HepG2 (cell line): ENCODE data around the gene CCDC6. TPM values are rescaled to one million over a fixed set of nuclear protein-coding genes. Genes with fewer than 3 reads are reported as not detected.

Experiments
- ATF4 ChIP-seq, 2 experiments: fragments of 450-650 bp in 1 of 2; sonication (generic) in 1 of 2; formaldehyde crosslinking; IDR thresholded peaks; 2 replicates each; pipeline versions ENCODE4 v1.5.0 to v1.8.0; 2020 to 2022; ENCODE audit warnings: mild to moderate bottlenecking in 1 of 2, missing genetic modification reagents in 1 of 2
- FOSL2 ChIP-seq: sonication (generic); formaldehyde crosslinking; IDR thresholded peaks from 2 replicates; pipeline ENCODE4 v1.4.0; 2020; ENCODE audit warnings: missing genetic modification reagents
- FOXK1 ChIP-seq: sonication (generic); formaldehyde crosslinking; IDR thresholded peaks from 2 replicates; pipeline ENCODE4 v1.4.0; 2020; ENCODE audit warnings: low read depth, missing genetic modification reagents, borderline replicate concordance
- LBX2 ChIP-seq: sonication (generic); formaldehyde crosslinking; IDR thresholded peaks from 2 replicates; pipeline ENCODE4 v1.5.0; 2020; ENCODE audit warnings: missing genetic modification reagents, mild to moderate bottlenecking, borderline replicate concordance
- MXD4 ChIP-seq: IDR thresholded peaks from 2 replicates; pipeline ENCODE4 v1.6.1; 2016; ENCODE audit warnings: mild to moderate bottlenecking, missing biosample characterization, missing genetic modification reagents
- NFKBIZ ChIP-seq: IDR thresholded peaks from 2 replicates; pipeline ENCODE4 v1.6.1; 2018; ENCODE audit warnings: missing genetic modification reagents, missing compliant biosample characterization
- POLR2AphosphoS2 ChIP-seq: IDR thresholded peaks from 2 replicates; pipeline ENCODE4 v1.6.1; 2011; ENCODE audit warnings: low read depth, low read length, improper control_type of control experiment
- RAD51 ChIP-seq: fragments of 450-650 bp; IDR thresholded peaks from 2 replicates; pipeline ENCODE4 v1.6.1; 2016; ENCODE audit warnings: borderline replicate concordance
- REPIN1 ChIP-seq: sonication (generic); formaldehyde crosslinking; IDR thresholded peaks from 2 replicates; pipeline ENCODE4 v1.8.0; 2022; ENCODE audit warnings: missing genetic modification reagents, low read depth, mild to moderate bottlenecking, borderline replicate concordance
- RNF2 ChIP-seq: fragments of 450-650 bp; conservative IDR thresholded peaks from 2 replicates; pipeline ENCODE4 v1.6.1; 2016; ENCODE audit warnings: low read depth
- RNF219 ChIP-seq: sonication (generic); formaldehyde crosslinking; IDR thresholded peaks from 2 replicates; pipeline ENCODE4 v1.5.0; 2020; ENCODE audit warnings: mild to moderate bottlenecking, missing genetic modification reagents
- RXRB ChIP-seq: IDR thresholded peaks from 2 replicates; pipeline ENCODE4 v1.6.1; 2016; ENCODE audit warnings: borderline replicate concordance, missing genetic modification reagents, missing compliant biosample characterization
- SATB2 ChIP-seq: sonication (generic); formaldehyde crosslinking; IDR thresholded peaks from 2 replicates; pipeline ENCODE4 v1.5.0; 2020; ENCODE audit warnings: missing genetic modification reagents
- ZNF207 ChIP-seq: fragments of 450-650 bp; IDR thresholded peaks from 2 replicates; pipeline ENCODE4 v1.6.1; 2016; ENCODE audit warnings: antibody characterized with exemption, borderline replicate concordance
- ZNF317 ChIP-seq: sonication (generic); formaldehyde crosslinking; IDR thresholded peaks from 2 replicates; pipeline ENCODE4 v1.5.0; 2020; ENCODE audit warnings: mild to moderate bottlenecking, missing genetic modification reagents
- ZNF687 ChIP-seq: sonication (generic); formaldehyde crosslinking; IDR thresholded peaks from 2 replicates; pipeline ENCODE4 v1.5.1; 2020; ENCODE audit warnings: mild to moderate bottlenecking, missing genetic modification reagents, moderate library complexity
- ZNF768 ChIP-seq: sonication (generic); formaldehyde crosslinking; IDR thresholded peaks from 2 replicates; pipeline ENCODE4 v1.4.0; 2020; ENCODE audit warnings: missing genetic modification reagents
- ZNF772 ChIP-seq: sonication (generic); formaldehyde crosslinking; IDR thresholded peaks from 2 replicates; pipeline ENCODE4 v1.5.0; 2020; ENCODE audit warnings: mild to moderate bottlenecking, missing genetic modification reagents
- ZSCAN5A ChIP-seq: sonication (generic); formaldehyde crosslinking; IDR thresholded peaks from 2 replicates; pipeline ENCODE4 v1.8.0; 2022; ENCODE audit warnings: mild to moderate bottlenecking, missing genetic modification reagents, borderline replicate concordance
- ZZZ3 ChIP-seq: sonication (generic); formaldehyde crosslinking; IDR thresholded peaks from 2 replicates; pipeline ENCODE4 v1.4.0; 2020; ENCODE audit warnings: missing genetic modification reagents, mild to moderate bottlenecking, borderline replicate concordance
- polyA plus RNA-seq, 8 experiments: library from polyadenylated mRNA; depleted of rRNA in 3 of 8; stranded (reverse) in 7 of 8; unstranded in 1 of 8; fragments of >200 nt; fragmentation: Illumina TruSeq in 4 of 8; extraction: Trizol in 4 of 8; gene quantifications; 2 replicates each; pipeline versions ENCODE4 v1.2.1 to v1.2.3, GENCODE V29; 2011 to 2016; ENCODE audit warnings: low read depth in 4 of 8, missing spikeins in 1 of 8, mixed read lengths in 1 of 8; ENCODE audit not compliant: insufficient read depth in 1 of 8
- total RNA-seq, 5 experiments: library from RNA; depleted of rRNA; stranded (reverse); fragments of >200 nt; fragmentation: Illumina TruSeq; extraction: Trizol; gene quantifications; 2 replicates each; pipeline ENCODE4 v1.2.3, GENCODE V29; 2016; ENCODE audit warnings: low read depth in 1 of 5

Gene CCDC6
- total and polyA plus RNA-seq, 2 of the 13 experiments (the other 11 are each of a cell fraction or from before 2014, with no cell fraction given), result 17.9 to 18.3 TPM

GRCh38 chr10:59906417-59907202, at the start of gene CCDC6 (continued):
- TF ChIP-seq ZNF317, result peak; percentile 70; the same call in 1 of the 2 replicates
- 0 out of 2 replicates have a peak, but pooled peaks have one; percentile 65 for TF ChIP-seq ZZZ3 (CRISPR knock-in tag)
- no peak for TF ChIP-seq NFKBIZ (CRISPR knock-in tag)
- TF ChIP-seq ZNF772 (CRISPR knock-in tag), result no peak
- 0 out of 2 replicates have a peak, but pooled peaks have one; percentile 18 for TF ChIP-seq FOXK1
- TF ChIP-seq REPIN1 (CRISPR knock-in tag), result peak; percentile 67; the same call in 1 of the 2 replicates
- peak; percentile 98 for TF ChIP-seq ZNF687
- TF ChIP-seq FOSL2 (CRISPR knock-in tag), result peak; percentile 17; the same call in 1 of the 2 replicates
- TF ChIP-seq RNF219 (CRISPR knock-in tag), result no peak
- no peak for TF ChIP-seq RAD51
- TF ChIP-seq ZNF768 (CRISPR knock-in tag), result peak; percentile 90
- no peak for TF ChIP-seq SATB2 (CRISPR knock-in tag)
- TF ChIP-seq ATF4 (CRISPR knock-in tag; IDR thresholded peaks at IDR 0.05), result peak in 1 of 2 experiments; percentile 58; a peak in 1 of 4 replicates
- peak; percentile 35; the same call in 1 of the 2 replicates for TF ChIP-seq ZSCAN5A (CRISPR knock-in tag)
- TF ChIP-seq LBX2 (CRISPR knock-in tag), result no peak
- TF ChIP-seq RXRB, result no peak; the same call in none of the 2 replicates
- TF ChIP-seq MXD4 (CRISPR knock-in tag), result peak; percentile 92
- peak; percentile 85; the same call in 1 of the 2 replicates for TF ChIP-seq RNF2
- no peak for TF ChIP-seq POLR2AphosphoS2
- TF ChIP-seq ZNF207, result no peak
